ENCODE data around the gene ITPR1.

DNA sequence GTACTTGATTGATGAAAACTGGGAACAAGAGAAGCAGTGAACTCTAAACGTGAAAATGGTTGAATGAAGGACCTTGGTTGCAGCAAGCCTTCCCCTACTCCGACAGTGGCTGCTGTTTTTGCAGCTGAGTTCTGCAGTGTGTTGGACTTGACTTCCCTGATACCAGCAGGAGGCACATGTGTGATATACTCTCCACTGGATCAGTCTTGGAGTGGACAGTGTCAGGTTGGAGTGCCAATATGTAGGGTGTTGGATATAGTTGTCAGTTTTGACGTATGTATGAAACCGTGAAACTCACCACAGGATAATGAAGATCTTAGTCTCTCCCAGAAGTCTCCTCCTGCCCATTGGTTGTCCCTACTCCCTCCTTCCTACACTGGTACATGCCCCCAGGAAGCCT, 106.5 kb downstream of the ITPR1 start:
- TF ChIP-seq EZH2 (IDR thresholded peaks at IDR 0.05; ENCODE audit: insufficient read depth, poor library complexity, severe bottlenecking) (no peak), EZH2phosphoT487 (IDR thresholded peaks at IDR 0.05; ENCODE audit: insufficient read depth, low read depth) (no peak)
